MM.1S (cell line): ENCODE measurements around the gene PSMA2.

Experiments used
- DNase-seq: peaks from one replicate; pipeline ENCODE4 v3.0.0-alpha.2; 2015
- H2AFZ ChIP-seq: fragments of 300-600 bp; sonication (generic); 2 replicates; pipeline ENCODE4 v1.6.0; 2016; ENCODE audit warnings: antibody characterized with exemption, low read length
- H3F3A ChIP-seq: fragments of 300-600 bp; sonication (generic); 2 replicates; pipeline ENCODE4 v1.6.1; 2016; ENCODE audit warnings: mild to moderate bottlenecking, antibody characterized with exemption, low read length, moderate library complexity, mixed read lengths; ENCODE audit not compliant: insufficient read depth
- H3K27ac ChIP-seq: fragments of 300-600 bp; sonication (generic); 2 replicates; pipeline ENCODE4 v1.5.1; 2016; ENCODE audit warnings: mild to moderate bottlenecking, low read length
- H3K27me3 ChIP-seq: fragments of 300-600 bp; sonication (generic); replicated peaks from 2 replicates; pipeline ENCODE4 v1.6.0; 2016; ENCODE audit warnings: low read length; ENCODE audit not compliant: insufficient read depth
- H3K36me3 ChIP-seq: fragments of 300-600 bp; sonication (generic); replicated peaks from 2 replicates; pipeline ENCODE4 v1.6.1; 2016; ENCODE audit warnings: mild to moderate bottlenecking, low read length, mixed read lengths; ENCODE audit not compliant: insufficient read depth
- H3K4me1 ChIP-seq: fragments of 300-600 bp; sonication (generic); 2 replicates; pipeline ENCODE4 v1.6.1; 2016; ENCODE audit warnings: low read length, mixed read lengths
- H3K4me2 ChIP-seq: fragments of 300-600 bp; sonication (generic); 2 replicates; pipeline ENCODE4 v1.6.0; 2016; ENCODE audit warnings: low read depth, low read length
- H3K4me3 ChIP-seq: fragments of 300-600 bp; sonication (generic); 2 replicates; pipeline ENCODE4 v1.5.1; 2016; ENCODE audit warnings: low read length, mixed read lengths
- H3K79me2 ChIP-seq: fragments of 300-600 bp; sonication (generic); 2 replicates; pipeline ENCODE4 v1.6.1; 2016; ENCODE audit warnings: mixed run types, low read length, mixed read lengths
- H3K9ac ChIP-seq: fragments of 300-600 bp; sonication (generic); 2 replicates; pipeline ENCODE4 v1.6.1; 2016; ENCODE audit warnings: low read length, mixed read lengths
- H3K9me2 ChIP-seq: fragments of 300-600 bp; sonication (generic); replicated peaks from 2 replicates; pipeline ENCODE4 v1.6.1; 2016; ENCODE audit warnings: mild to moderate bottlenecking, low read length, mixed read lengths; ENCODE audit not compliant: insufficient read depth
- H3K9me3 ChIP-seq: fragments of 300-600 bp; sonication (generic); replicated peaks from 2 replicates; pipeline ENCODE4 v1.6.1; 2016; ENCODE audit warnings: mild to moderate bottlenecking, low read length, mixed read lengths; ENCODE audit not compliant: insufficient read depth
- H4K20me1 ChIP-seq: fragments of 300-600 bp; sonication (generic); 2 replicates; pipeline ENCODE4 v1.6.1; 2016; ENCODE audit warnings: mild to moderate bottlenecking, low read length, moderate library complexity, mixed read lengths; ENCODE audit not compliant: insufficient read depth
- CTCF ChIP-seq: fragments of 300-600 bp; sonication (generic); IDR thresholded peaks from 2 replicates; pipeline ENCODE4 v1.5.1; 2016; ENCODE audit warnings: antibody characterized with exemption, low read length, mixed read lengths
- EZH2 ChIP-seq: fragments of 300-600 bp; sonication (generic); optimal IDR thresholded peaks from 2 replicates; pipeline ENCODE3; 2017; ENCODE audit warnings: low read depth, mild to moderate bottlenecking, antibody characterized with exemption, low read length, mixed read lengths
- EZH2phosphoT487 ChIP-seq: fragments of 300-600 bp; sonication (generic); IDR thresholded peaks from 2 replicates; pipeline ENCODE4 v1.6.1; 2018; ENCODE audit warnings: antibody characterized with exemption, low read length

PSMA2 gene

GRCh38 chr7:42980084-42980483 is 48.1 kb upstream of the PSMA2 start:
- Histone ChIP-seq H3K79me2 (no peaks in the 10 kb centered on the region), H3K9me2 (no peaks in the 10 kb centered on the region), H3K4me3 (no peak overlapping the region), H3K27ac (no peak overlapping the region), H3K9me3 (no peaks in the 10 kb centered on the region), H3K4me2 (no peak overlapping the region), H3K36me3 (no peaks in the 10 kb centered on the region), H4K20me1 (no peaks in the 10 kb centered on the region), H2AFZ (no peak overlapping the region), H3K27me3 (no peaks in the 10 kb centered on the region), H3K9ac (no peak overlapping the region), H3F3A (no peaks in the 10 kb centered on the region), H3K4me1 (no peaks in the 10 kb centered on the region)
- TF ChIP-seq EZH2 (no peak), EZH2phosphoT487 (no peak), CTCF (no peak)
- DNase-seq: no peak

- Histone ChIP-seq H3K79me2 (no peaks in the 10 kb centered on the region), H3K4me1 (no peaks in the 10 kb centered on the region), H3K36me3 (no peaks in the 10 kb centered on the region), H3F3A (no peaks in the 10 kb centered on the region), H3K27me3 (no peaks in the 10 kb centered on the region), H4K20me1 (no peaks in the 10 kb centered on the region), H3K9me3 (no peaks in the 10 kb centered on the region), H3K4me3 (no peak overlapping the region), H3K27ac (no peak overlapping the region), H3K9ac (no peak overlapping the region), H2AFZ (no peak overlapping the region), H3K4me2 (no peak overlapping the region), H3K9me2 (no peaks in the 10 kb centered on the region)
- TF ChIP-seq EZH2: no peak
- no peak for TF ChIP-seq EZH2phosphoT487
- no peak for TF ChIP-seq CTCF
- DNase-seq: no peak
Observed at GRCh38 chr7:42978496-42978895, 46.5 kb upstream of the PSMA2 start.

GRCh38 chr7:42976371-42976770 is 44.4 kb upstream of the PSMA2 start:
- H3K79me2 ChIP-seq: no peaks in the 10 kb centered on the region

More at GRCh38 chr7:42976371-42976770, 44.4 kb upstream of the PSMA2 start:
- H2AFZ ChIP-seq: no peak overlapping the region
- no peaks in the 10 kb centered on the region for H3F3A ChIP-seq
- TF ChIP-seq CTCF: no peak
- TF ChIP-seq EZH2phosphoT487: no peak
- no peak overlapping the region for H3K4me3 ChIP-seq
- no peak overlapping the region for H3K4me2 ChIP-seq
- no peak overlapping the region for H3K9ac ChIP-seq
- H3K9me3 ChIP-seq: no peaks in the 10 kb centered on the region
- H3K4me1 ChIP-seq: no peaks in the 10 kb centered on the region
- H3K36me3 ChIP-seq: no peaks in the 10 kb centered on the region
- no peak for DNase-seq
- no peaks in the 10 kb centered on the region for H3K27me3 ChIP-seq
- H4K20me1 ChIP-seq: no peaks in the 10 kb centered on the region
- no peaks in the 10 kb centered on the region for H3K9me2 ChIP-seq
- H3K27ac ChIP-seq: no peak overlapping the region
